ENCODE data around the gene PRKN.

DNA sequence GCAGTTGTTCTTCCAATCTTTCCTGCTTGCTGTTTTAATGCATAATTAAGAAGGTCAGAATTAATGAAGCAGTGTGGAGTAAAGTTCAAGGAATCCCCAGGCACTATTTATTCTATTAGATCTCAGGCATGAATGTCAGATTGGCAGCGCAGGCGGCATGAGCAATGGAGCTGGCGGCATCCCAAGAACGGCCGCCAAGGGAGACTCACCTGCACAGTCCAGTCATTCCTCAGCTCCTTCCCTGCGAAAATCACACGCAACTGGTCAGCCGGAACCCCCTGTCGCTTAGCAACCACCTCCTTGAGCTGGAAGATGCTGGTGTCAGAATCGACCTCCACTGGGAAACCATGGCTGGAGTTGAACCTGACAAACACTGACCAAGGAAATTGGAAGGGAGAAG lies 284.5 kb downstream of the PRKN start:
- TF ChIP-seq, protein P1, sequence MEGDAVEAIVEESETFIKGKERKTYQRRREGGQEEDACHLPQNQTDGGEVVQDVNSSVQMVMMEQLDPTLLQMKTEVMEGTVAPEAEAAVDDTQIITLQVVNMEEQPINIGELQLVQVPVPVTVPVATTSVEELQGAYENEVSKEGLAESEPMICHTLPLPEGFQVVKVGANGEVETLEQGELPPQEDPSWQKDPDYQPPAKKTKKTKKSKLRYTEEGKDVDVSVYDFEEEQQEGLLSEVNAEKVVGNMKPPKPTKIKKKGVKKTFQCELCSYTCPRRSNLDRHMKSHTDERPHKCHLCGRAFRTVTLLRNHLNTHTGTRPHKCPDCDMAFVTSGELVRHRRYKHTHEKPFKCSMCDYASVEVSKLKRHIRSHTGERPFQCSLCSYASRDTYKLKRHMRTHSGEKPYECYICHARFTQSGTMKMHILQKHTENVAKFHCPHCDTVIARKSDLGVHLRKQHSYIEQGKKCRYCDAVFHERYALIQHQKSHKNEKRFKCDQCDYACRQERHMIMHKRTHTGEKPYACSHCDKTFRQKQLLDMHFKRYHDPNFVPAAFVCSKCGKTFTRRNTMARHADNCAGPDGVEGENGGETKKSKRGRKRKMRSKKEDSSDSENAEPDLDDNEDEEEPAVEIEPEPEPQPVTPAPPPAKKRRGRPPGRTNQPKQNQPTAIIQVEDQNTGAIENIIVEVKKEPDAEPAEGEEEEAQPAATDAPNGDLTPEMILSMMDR (conservative IDR thresholded peaks at IDR 0.05) = no peak
- TF ChIP-seq ZFX (IDR thresholded peaks at IDR 0.05) = no peak

All from C4-2B (cell line).